ENCODE measurements around the gene EPHA6. TPM values are rescaled to one million over a fixed set of nuclear protein-coding genes. Genes with fewer than 3 reads are reported as not detected.

EPHA6 gene
- total RNA-seq, 1 experiment from 2014 or later = 3.6 TPM

GRCh38 chr3:96806341-96806740 is 8.1 kb upstream of the EPHA6 start:
- Histone ChIP-seq H3F3A (ENCODE audit: low read length, unreplicated experiment) (no peaks in the 10 kb centered on the region), H3K36me3 (ENCODE audit: low read depth, low read length) (no peaks in the 10 kb centered on the region), H3K27me3 (ENCODE audit: low read length) (peaks cover 6% of the 10 kb centered on the region; the same call in 1 of the 2 replicates), H3K9me3 (ENCODE audit: low read length) (no peaks in the 10 kb centered on the region), H3K4me3 (ENCODE audit: low read length) (no peak overlapping the region), H3K27ac (ENCODE audit: low read length) (no peak overlapping the region), H3K4me1 (ENCODE audit: insufficient read depth, low read length) (no peaks in the 10 kb centered on the region), H3K9me2 (replicated peaks; ENCODE audit: low read length) (no peaks in the 10 kb centered on the region), H3K9ac (ENCODE audit: low read length) (no peak overlapping the region), H3K4me2 (ENCODE audit: low read length) (no peak overlapping the region), H3K79me2 (ENCODE audit: low read length) (no peaks in the 10 kb centered on the region), H2AFZ (ENCODE audit: low read length) (no peak overlapping the region), H4K20me1 (ENCODE audit: low read length) (no peaks in the 10 kb centered on the region)
- CTCF ChIA-PET = no interaction called here
- no TSS peak for BruUV-seq (replicated peaks)
- intact Hi-C loops (cut with micrococcal nuclease) = no loop called here
- TF ChIP-seq EZH2 (IDR thresholded peaks at IDR 0.05; ENCODE audit: low read length, unreplicated experiment) (no peak), EZH2phosphoT487 (IDR thresholded peaks at IDR 0.05; ENCODE audit: borderline replicate concordance, low read length) (no peak)
- TF ChIP-seq, protein P1, sequence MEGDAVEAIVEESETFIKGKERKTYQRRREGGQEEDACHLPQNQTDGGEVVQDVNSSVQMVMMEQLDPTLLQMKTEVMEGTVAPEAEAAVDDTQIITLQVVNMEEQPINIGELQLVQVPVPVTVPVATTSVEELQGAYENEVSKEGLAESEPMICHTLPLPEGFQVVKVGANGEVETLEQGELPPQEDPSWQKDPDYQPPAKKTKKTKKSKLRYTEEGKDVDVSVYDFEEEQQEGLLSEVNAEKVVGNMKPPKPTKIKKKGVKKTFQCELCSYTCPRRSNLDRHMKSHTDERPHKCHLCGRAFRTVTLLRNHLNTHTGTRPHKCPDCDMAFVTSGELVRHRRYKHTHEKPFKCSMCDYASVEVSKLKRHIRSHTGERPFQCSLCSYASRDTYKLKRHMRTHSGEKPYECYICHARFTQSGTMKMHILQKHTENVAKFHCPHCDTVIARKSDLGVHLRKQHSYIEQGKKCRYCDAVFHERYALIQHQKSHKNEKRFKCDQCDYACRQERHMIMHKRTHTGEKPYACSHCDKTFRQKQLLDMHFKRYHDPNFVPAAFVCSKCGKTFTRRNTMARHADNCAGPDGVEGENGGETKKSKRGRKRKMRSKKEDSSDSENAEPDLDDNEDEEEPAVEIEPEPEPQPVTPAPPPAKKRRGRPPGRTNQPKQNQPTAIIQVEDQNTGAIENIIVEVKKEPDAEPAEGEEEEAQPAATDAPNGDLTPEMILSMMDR (conservative IDR thresholded peaks at IDR 0.05; ENCODE audit: low read depth, low read length) = no peak
- DNase-seq (no peak), ATAC-seq (no peak)
- POLR2A ChIA-PET (ENCODE audit: unreplicated experiment) = no interaction called here

DNA sequence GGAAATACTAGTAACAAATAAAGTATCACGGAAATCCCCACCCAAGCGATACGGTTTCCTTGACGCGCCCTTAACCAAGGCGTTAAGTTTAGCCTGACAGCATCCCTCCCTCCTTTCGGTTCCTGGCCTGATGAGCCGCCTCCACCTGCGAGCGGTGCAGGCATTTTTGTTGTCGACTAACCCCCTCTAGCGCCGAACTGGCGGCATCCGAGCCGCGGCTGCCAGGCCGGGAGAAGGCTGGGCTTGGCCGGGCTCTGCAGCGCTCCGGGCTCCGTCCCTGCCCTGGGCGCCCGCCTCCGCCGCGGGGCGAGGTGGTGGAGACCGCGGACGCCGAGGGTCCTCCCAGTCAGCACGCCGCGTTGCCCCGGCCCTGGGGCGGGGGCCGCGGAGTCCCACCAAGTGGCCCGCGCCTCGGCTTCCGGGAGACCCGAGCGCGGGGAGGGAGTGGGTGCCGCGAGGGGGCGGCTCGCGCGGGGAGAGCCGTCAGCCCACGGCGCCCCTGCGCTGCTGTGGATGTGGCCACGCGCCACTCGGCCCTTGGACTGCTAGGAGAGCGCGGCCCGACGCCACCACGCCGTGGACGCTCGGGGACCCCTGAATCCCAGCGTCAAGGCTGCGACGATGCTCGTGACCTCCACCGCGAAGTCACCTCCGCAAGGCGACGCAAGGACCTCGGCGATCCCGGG is 1.1 kb upstream of the EPHA6 start:
- TF ChIP-seq, protein P1 (conservative IDR thresholded peaks at IDR 0.05; ENCODE audit: low read depth, low read length) = peak; percentile 87
- no peak for TF ChIP-seq EZH2phosphoT487 (IDR thresholded peaks at IDR 0.05; ENCODE audit: borderline replicate concordance, low read length)
- TF ChIP-seq EZH2 (IDR thresholded peaks at IDR 0.05; ENCODE audit: low read length, unreplicated experiment) = no peak
- no peaks in the 10 kb centered on the region for H4K20me1 ChIP-seq (ENCODE audit: low read length)
- H3K4me3 ChIP-seq (ENCODE audit: low read length) = peak overlapping the region; percentile 81
- H3K27me3 ChIP-seq (ENCODE audit: low read length) = peaks cover 13% of the 10 kb centered on the region
- peaks cover 8% of the 10 kb centered on the region for H3K4me1 ChIP-seq (ENCODE audit: insufficient read depth, low read length)
- H3K4me2 ChIP-seq (ENCODE audit: low read length) = peak overlapping the region; percentile 92
- ATAC-seq (peak; percentile 74), DNase-seq (peak; percentile 87)
- POLR2A ChIA-PET (ENCODE audit: unreplicated experiment) = no interaction called here
- no peaks in the 10 kb centered on the region for H3K36me3 ChIP-seq (ENCODE audit: low read depth, low read length)
- peak overlapping the region; percentile 18; the same call in 1 of the 2 replicates for H3K9ac ChIP-seq (ENCODE audit: low read length)
- H3K9me3 ChIP-seq (ENCODE audit: low read length) = no peaks in the 10 kb centered on the region
- CTCF ChIA-PET = interaction anchor here (0.7 kb wide), 1 partner anchor 329 kb away, joined by 4 read pairs; no protein-coding TSS in a partner anchor
- no peaks in the 10 kb centered on the region for H3K79me2 ChIP-seq (ENCODE audit: low read length)
- intact Hi-C loops (cut with micrococcal nuclease) = loop anchor here (1.0 to 10.0 kb wide), 5 partner anchors 106 to 1292 kb away; no protein-coding TSS in a partner anchor
- no peaks in the 10 kb centered on the region for H3K9me2 ChIP-seq (replicated peaks; ENCODE audit: low read length)
- no TSS peak for BruUV-seq (replicated peaks)
- no peak overlapping the region for H3K27ac ChIP-seq (ENCODE audit: low read length)
- peak overlapping the region; percentile 98 for H2AFZ ChIP-seq (ENCODE audit: low read length)
- H3F3A ChIP-seq (ENCODE audit: low read length, unreplicated experiment) = no peaks in the 10 kb centered on the region
